Glutamatergic neuron (in vitro differentiated cells): Measurements from ENCODE around the gene CYTIP. TPM values are rescaled to one million over a fixed set of nuclear protein-coding genes. Genes with fewer than 3 reads are reported as not detected.

ENCODE experiments used
- DNase-seq: peaks from one replicate; pipeline ENCODE4 v3.0.0; 2022
- H3K27ac Mint-ChIP-seq: one replicate; pipeline ENCODE4 v1.8.0; 2020; ENCODE audit warnings: mild to moderate bottlenecking, mixed read lengths, inconsistent platforms; ENCODE audit not compliant: unreplicated experiment
- H3K27me3 Mint-ChIP-seq: one replicate; pipeline ENCODE4 v1.8.0; 2020; ENCODE audit warnings: mild to moderate bottlenecking, moderate library complexity, mixed read lengths, inconsistent platforms; ENCODE audit not compliant: unreplicated experiment
- H3K36me3 Mint-ChIP-seq: one replicate; pipeline ENCODE4 v1.8.0; 2020; ENCODE audit warnings: mild to moderate bottlenecking, mixed read lengths, inconsistent platforms; ENCODE audit not compliant: unreplicated experiment
- H3K4me1 Mint-ChIP-seq: one replicate; pipeline ENCODE4 v1.8.0; 2020; ENCODE audit warnings: mild to moderate bottlenecking, low read depth, mixed read lengths, inconsistent platforms; ENCODE audit not compliant: unreplicated experiment
- H3K4me3 Mint-ChIP-seq: one replicate; pipeline ENCODE4 v1.8.0; 2020; ENCODE audit warnings: mild to moderate bottlenecking, mixed read lengths, inconsistent platforms; ENCODE audit not compliant: unreplicated experiment
- H3K9me3 Mint-ChIP-seq: one replicate; pipeline ENCODE4 v1.8.0; 2020; ENCODE audit warnings: mild to moderate bottlenecking, moderate library complexity, mixed read lengths, inconsistent platforms; ENCODE audit not compliant: unreplicated experiment
- total RNA-seq: library from RNA; stranded (reverse); fragmentation: NEBNext Ultra II Directional; extraction: Animal tissue kit (Norgen Biotek cat#: 25700); gene quantifications from one replicate; pipeline ENCODE4 v1.2.1, GENCODE V29; 2021; ENCODE audit not compliant: unreplicated experiment
- TF ChIP-seq, protein P1 (sequence below): fragments of 200-600 bp; sonication (generic); IDR thresholded peaks from one replicate; pipeline ENCODE4 v1.5.0; 2021; ENCODE audit not compliant: partially characterized antibody, unreplicated experiment

CYTIP gene
- total RNA-seq, 1 donor from 2014 or later = not detected

DNA sequence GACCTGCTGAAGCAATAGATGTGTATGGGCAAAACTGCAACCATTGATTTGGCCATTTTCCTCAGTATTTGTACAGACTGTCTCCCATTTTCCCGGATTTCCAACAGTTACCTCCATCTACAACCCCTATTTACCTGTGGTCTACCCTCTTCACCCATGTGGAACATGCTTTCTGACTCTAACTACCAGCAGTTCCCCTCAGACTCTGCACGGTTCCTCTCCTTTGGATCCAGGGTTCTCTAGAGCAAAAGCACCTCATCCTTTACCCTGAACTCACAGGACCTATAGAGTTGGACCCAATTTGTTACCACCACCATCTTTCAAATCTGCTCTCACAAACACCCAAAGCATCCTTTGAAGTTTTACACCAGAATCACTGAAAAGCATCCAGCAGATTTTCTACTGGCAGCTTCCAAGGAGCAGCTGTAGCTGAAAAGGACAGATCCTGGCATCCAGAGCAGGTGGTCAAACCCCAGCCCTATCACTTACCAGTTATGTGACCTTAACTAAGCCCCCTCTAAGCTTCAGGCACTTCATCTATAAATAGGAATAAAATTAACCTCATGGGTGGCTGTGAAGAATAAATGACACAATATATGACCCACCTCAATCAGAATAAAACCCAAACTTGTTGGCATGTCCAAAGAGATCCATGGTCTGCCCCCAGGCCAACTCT is 15.3 kb downstream of the CYTIP start:
- Mint-ChIP-seq H3K9me3 (peaks cover 3% of the 10 kb centered on the region), H3K4me1 (peaks cover 1% of the 10 kb centered on the region), H3K27ac (no peak overlapping the region), H3K4me3 (no peak overlapping the region), H3K27me3 (peaks cover 4% of the 10 kb centered on the region), H3K36me3 (peaks cover 7% of the 10 kb centered on the region)
- DNase-seq = no peak
- TF ChIP-seq, protein P1, sequence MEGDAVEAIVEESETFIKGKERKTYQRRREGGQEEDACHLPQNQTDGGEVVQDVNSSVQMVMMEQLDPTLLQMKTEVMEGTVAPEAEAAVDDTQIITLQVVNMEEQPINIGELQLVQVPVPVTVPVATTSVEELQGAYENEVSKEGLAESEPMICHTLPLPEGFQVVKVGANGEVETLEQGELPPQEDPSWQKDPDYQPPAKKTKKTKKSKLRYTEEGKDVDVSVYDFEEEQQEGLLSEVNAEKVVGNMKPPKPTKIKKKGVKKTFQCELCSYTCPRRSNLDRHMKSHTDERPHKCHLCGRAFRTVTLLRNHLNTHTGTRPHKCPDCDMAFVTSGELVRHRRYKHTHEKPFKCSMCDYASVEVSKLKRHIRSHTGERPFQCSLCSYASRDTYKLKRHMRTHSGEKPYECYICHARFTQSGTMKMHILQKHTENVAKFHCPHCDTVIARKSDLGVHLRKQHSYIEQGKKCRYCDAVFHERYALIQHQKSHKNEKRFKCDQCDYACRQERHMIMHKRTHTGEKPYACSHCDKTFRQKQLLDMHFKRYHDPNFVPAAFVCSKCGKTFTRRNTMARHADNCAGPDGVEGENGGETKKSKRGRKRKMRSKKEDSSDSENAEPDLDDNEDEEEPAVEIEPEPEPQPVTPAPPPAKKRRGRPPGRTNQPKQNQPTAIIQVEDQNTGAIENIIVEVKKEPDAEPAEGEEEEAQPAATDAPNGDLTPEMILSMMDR = no peak

DNA sequence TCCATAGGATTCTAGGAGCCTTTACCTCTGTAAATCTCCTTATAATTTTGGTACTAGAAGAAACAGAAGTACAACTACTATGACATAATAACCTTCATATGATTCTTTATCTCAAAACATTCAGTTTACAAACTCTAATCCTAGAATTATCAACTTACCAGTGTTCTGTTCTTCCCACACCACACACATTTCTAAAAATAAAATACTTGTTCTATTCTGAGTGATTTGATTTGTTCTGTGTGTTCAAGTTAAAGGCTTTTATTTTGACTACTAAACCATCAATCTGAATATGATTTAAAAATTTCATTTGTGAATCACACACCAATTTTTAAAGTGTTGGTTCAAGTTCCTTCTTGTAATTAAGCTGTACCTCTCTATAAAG is 16.0 kb downstream of the CYTIP start:
- Mint-ChIP-seq H3K27me3 (peaks cover 4% of the 10 kb centered on the region), H3K4me1 (peaks cover 1% of the 10 kb centered on the region), H3K36me3 (peaks cover 7% of the 10 kb centered on the region), H3K27ac (no peak overlapping the region), H3K9me3 (peaks cover 5% of the 10 kb centered on the region), H3K4me3 (no peak overlapping the region)
- DNase-seq = no peak
- TF ChIP-seq, protein P1 = no peak

DNA sequence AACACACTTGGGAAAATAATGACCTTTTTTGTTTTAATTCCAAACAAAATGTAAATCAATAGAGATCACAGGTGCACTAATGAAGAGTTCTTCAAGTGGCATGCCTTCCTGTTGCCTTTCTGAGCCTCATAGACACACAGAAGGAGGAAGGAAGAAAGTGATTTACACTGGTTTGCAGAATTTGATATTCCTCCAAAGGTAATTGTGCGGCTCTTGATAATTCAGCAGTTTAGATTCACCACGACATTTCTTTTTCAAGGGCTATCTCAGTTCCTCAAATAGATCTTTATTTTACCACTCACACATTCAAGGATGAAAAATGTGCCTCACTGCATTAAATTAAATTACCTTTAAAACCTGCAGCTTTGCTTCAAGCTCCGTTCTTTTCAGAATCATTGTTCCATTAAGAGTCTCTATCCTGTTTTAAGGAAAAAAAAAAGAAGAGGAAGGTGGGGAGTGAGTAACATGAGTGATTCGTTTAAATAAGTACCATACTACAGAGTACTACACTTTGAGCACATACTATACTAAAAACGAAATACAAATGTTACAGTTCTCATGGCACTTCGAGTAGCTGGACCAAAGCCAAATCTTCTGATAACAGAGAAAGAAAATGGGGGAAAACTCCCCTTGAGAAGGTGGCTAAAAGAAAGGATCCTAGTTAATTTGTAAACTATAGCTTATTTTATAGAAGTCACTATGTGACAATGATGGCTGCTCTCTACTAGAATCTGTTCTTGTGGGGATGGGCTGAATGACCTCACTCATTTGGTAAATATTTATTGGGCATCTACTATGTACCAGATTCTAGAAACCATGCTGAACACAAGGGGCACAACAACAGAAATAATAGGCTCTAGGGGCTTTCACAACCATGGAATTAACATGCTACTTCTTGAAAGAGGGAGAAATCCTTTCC is 16.6 kb downstream of the CYTIP start:
- TF ChIP-seq, protein P1 = no peak
- Mint-ChIP-seq H3K9me3 (peaks cover 5% of the 10 kb centered on the region), H3K27ac (no peak overlapping the region), H3K36me3 (peaks cover 7% of the 10 kb centered on the region), H3K27me3 (peaks cover 4% of the 10 kb centered on the region), H3K4me1 (peaks cover 1% of the 10 kb centered on the region), H3K4me3 (no peak overlapping the region)
- DNase-seq = no peak

- H3K36me3 Mint-ChIP-seq = peaks cover 7% of the 10 kb centered on the region
- H3K4me3 Mint-ChIP-seq = no peak overlapping the region
- no peak overlapping the region for H3K27ac Mint-ChIP-seq
- DNase-seq = no peak
- H3K27me3 Mint-ChIP-seq = peaks cover 4% of the 10 kb centered on the region
- TF ChIP-seq, protein P1 = no peak
- H3K9me3 Mint-ChIP-seq = peaks cover 5% of the 10 kb centered on the region
- peaks cover 1% of the 10 kb centered on the region for H3K4me1 Mint-ChIP-seq
These were observed 17.4 kb downstream of the CYTIP start for GRCh38 chr2:157426477-157426994.
